Endothelial cell of umbilical vein (primary cell): ENCODE data around the gene LGI1. TPM values are rescaled to one million over a fixed set of nuclear protein-coding genes. Genes with fewer than 3 reads are reported as not detected.

Source experiments
- BruUV-seq: library from RNA; stranded (reverse); fragments of 400-500 nt; replicated peaks from 2 replicates; lab custom pipeline; 2021; lab: Mats Ljungman, UMichigan
- CTCF ChIA-PET: fragments of 300-600, 350-600 bp; sonication (Branson Sonifier 250); formaldehyde crosslinking; loops from one replicate; lab custom pipeline; 2021; ENCODE audit warnings: antibody characterized with exemption, inconsistent platforms; lab: Charles Lee
- POLR2A ChIA-PET: fragments of 300-600, 350-600 bp; sonication (Branson Sonifier 250); formaldehyde crosslinking; loops from one replicate; lab custom pipeline; 2021; ENCODE audit warnings: antibody characterized with exemption, inconsistent platforms; lab: Charles Lee
- DNase-seq: peaks from one replicate; pipeline ENCODE4 v3.0.0-alpha.2; 2011; ENCODE audit warnings: low read depth, low spot score
- FAIRE-seq: peaks from 2 replicates; lab custom pipeline; 2011; peaks lifted over from hg19 to GRCh38; lab: Jason Lieb, UNC
- H2AFZ ChIP-seq: 2 replicates; pipeline ENCODE4 v1.6.0; 2012; ENCODE audit warnings: low read depth, low read length, control low read depth, inconsistent platforms
- H3K27ac ChIP-seq: 2 replicates; pipeline ENCODE4 v1.5.1; 2011; ENCODE audit warnings: low read depth, mild to moderate bottlenecking, control low read depth, low read length, moderate library complexity; ENCODE audit not compliant: insufficient read depth
- H3K27me3 ChIP-seq, 2 experiments: 2 replicates each; pipeline versions ENCODE4 v1.6.0 to v1.6.1; 2011; ENCODE audit warnings: low read length in 2 of 2, mixed read lengths in 1 of 2; ENCODE audit not compliant: control insufficient read depth in 2 of 2, insufficient read depth in 2 of 2
- H3K36me3 ChIP-seq, 2 experiments: 2 replicates in 1 of 2; 3 replicates in 1 of 2; pipeline ENCODE4 v1.5.1; 2011; ENCODE audit warnings: low read length in 2 of 2, mild to moderate bottlenecking in 1 of 2, moderate library complexity in 1 of 2; ENCODE audit not compliant: control insufficient read depth in 2 of 2, insufficient read depth in 2 of 2; ENCODE audit errors: extremely low read depth in 1 of 2
- H3K4me1 ChIP-seq: 3 replicates; pipeline ENCODE4 v1.5.1; 2011; ENCODE audit warnings: mild to moderate bottlenecking, low read length; ENCODE audit not compliant: control insufficient read depth, insufficient read depth; ENCODE audit errors: extremely low read depth
- H3K4me2 ChIP-seq: 2 replicates; pipeline ENCODE4 v1.6.1; 2011; ENCODE audit warnings: low read length, control low read depth, mixed read lengths; ENCODE audit not compliant: insufficient read depth
- H3K4me3 ChIP-seq, 3 experiments: fragments of 200-600 bp in 1 of 3; sonication (generic), shearing (Covaris generic) in 1 of 3; replicated peaks in 1 of 3; 2 replicates each; pipeline ENCODE4 v1.5.1; 2011 to 2016; ENCODE audit warnings: control low read depth in 3 of 3, low read length in 3 of 3, mild to moderate bottlenecking in 2 of 3, inconsistent platforms in 1 of 3, low read depth in 1 of 3, moderate library complexity in 1 of 3; ENCODE audit not compliant: insufficient read depth in 1 of 3
- H3K79me2 ChIP-seq: 2 replicates; pipeline ENCODE4 v1.6.0; 2012; ENCODE audit warnings: low read length, inconsistent platforms; ENCODE audit not compliant: control insufficient read depth, insufficient read depth
- H3K9ac ChIP-seq: replicated peaks from 2 replicates; pipeline ENCODE3; 2011; ENCODE audit warnings: low read length, control low read depth; ENCODE audit not compliant: insufficient read depth; ENCODE audit errors: extremely low read depth
- H3K9me1 ChIP-seq: replicated peaks from 3 replicates; pipeline ENCODE4 v1.6.0; 2011; ENCODE audit warnings: mild to moderate bottlenecking, low read length; ENCODE audit not compliant: control insufficient read depth, insufficient read depth; ENCODE audit errors: extremely low read depth
- H3K9me3 ChIP-seq: replicated peaks from 2 replicates; pipeline ENCODE4 v1.5.1; 2012; ENCODE audit warnings: low read length, inconsistent platforms; ENCODE audit not compliant: control insufficient read depth, insufficient read depth
- H4K20me1 ChIP-seq: replicated peaks from 2 replicates; pipeline ENCODE3; 2011; ENCODE audit warnings: mild to moderate bottlenecking, low read length; ENCODE audit not compliant: control insufficient read depth, insufficient read depth; ENCODE audit errors: extremely low read depth
- CTCF ChIP-seq, 2 donors: IDR thresholded peaks; 1 replicate in 1 of 2; 2 replicates in 1 of 2; pipeline ENCODE4 v1.5.1; 2011; ENCODE audit warnings: low read length in 2 of 2, mild to moderate bottlenecking in 2 of 2, moderate library complexity in 2 of 2, control low read depth in 1 of 2, inconsistent platforms in 1 of 2, low read depth in 1 of 2; ENCODE audit not compliant: insufficient read depth in 1 of 2; ENCODE audit errors: extremely low read depth in 1 of 2
- EZH2 ChIP-seq: IDR thresholded peaks from 2 replicates; pipeline ENCODE4 v1.6.1; 2012; ENCODE audit warnings: borderline replicate concordance, low read depth, mild to moderate bottlenecking, moderate library complexity, low read length, inconsistent platforms; ENCODE audit not compliant: severe bottlenecking
- FOS ChIP-seq: IDR thresholded peaks from 2 replicates; pipeline ENCODE4 v1.6.1; 2011; ENCODE audit warnings: mild to moderate bottlenecking, low read length, moderate library complexity, borderline replicate concordance; ENCODE audit not compliant: insufficient read depth
- GATA2 ChIP-seq: IDR thresholded peaks from 2 replicates; pipeline ENCODE4 v1.7.0; 2011; ENCODE audit warnings: low read depth, mild to moderate bottlenecking, moderate library complexity, mixed read lengths, low read length; ENCODE audit not compliant: insufficient read length, insufficient read depth
- JUN ChIP-seq: IDR thresholded peaks from 2 replicates; pipeline ENCODE4 v1.6.1; 2011; ENCODE audit warnings: borderline replicate concordance, low read depth; ENCODE audit not compliant: insufficient read length, insufficient read depth
- MYC ChIP-seq: IDR thresholded peaks from one replicate; pipeline ENCODE4 v1.6.1; 2011; ENCODE audit warnings: mild to moderate bottlenecking, low read depth, low read length
- POLR2A ChIP-seq: IDR thresholded peaks from 2 replicates; pipeline ENCODE4 v1.6.1; 2012; ENCODE audit warnings: low read depth, mild to moderate bottlenecking, control low read depth, low read length
- POLR2AphosphoS5 ChIP-seq: IDR thresholded peaks from 2 replicates; pipeline ENCODE4 v1.6.1; 2012; ENCODE audit warnings: low read depth, mild to moderate bottlenecking, control low read depth, low read length, moderate library complexity; ENCODE audit not compliant: insufficient read depth
- dilution Hi-C: fragments of 300-500 bp; cut with MboI; formaldehyde crosslinking; loops from one replicate; pipeline ENCODE4 v1.15.0; 2019; ENCODE audit warnings: low sequenced_read_pairs; ENCODE audit not compliant: extremely low pct_ligation_motif_present
- intact Hi-C: fragments of 100-400 bp; cut with micrococcal nuclease; formaldehyde crosslinking; loops from one replicate; pipeline ENCODE4 v1.10.0; 2022
- polyA plus RNA-seq, 4 experiments: library from polyadenylated mRNA; depleted of rRNA in 3 of 4; stranded (reverse) in 3 of 4; unstranded in 1 of 4; fragments of >200 nt; gene quantifications; 2 replicates each; pipeline versions ENCODE4 v1.2.1 to v1.2.3, GENCODE V29; 2011 to 2012; ENCODE audit warnings: missing spikeins in 1 of 4
- total RNA-seq: library from RNA; stranded (reverse); gene quantifications from 2 replicates; pipeline ENCODE4 v1.2.3, GENCODE V29; 2021
- TF ChIP-seq, protein P1 (sequence below): IDR thresholded peaks from 2 replicates; pipeline ENCODE4 v1.6.1; 2011; ENCODE audit not compliant: insufficient read depth, insufficient read length

Gene LGI1
- total and polyA plus RNA-seq, 2 donors (not counting 3 experiments of a cell fraction or from before 2014, with no cell fraction given): not detected

- no peak overlapping the region for H3K4me3 ChIP-seq
- no TSS peak for BruUV-seq
- H2AFZ ChIP-seq: no peak overlapping the region
- no peak overlapping the region for H3K4me2 ChIP-seq
- TF ChIP-seq, protein P1, sequence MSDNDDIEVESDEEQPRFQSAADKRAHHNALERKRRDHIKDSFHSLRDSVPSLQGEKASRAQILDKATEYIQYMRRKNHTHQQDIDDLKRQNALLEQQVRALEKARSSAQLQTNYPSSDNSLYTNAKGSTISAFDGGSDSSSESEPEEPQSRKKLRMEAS: no peak
- no peak for TF ChIP-seq EZH2
- TF ChIP-seq FOS: no peak
- no peak for TF ChIP-seq POLR2AphosphoS5
- TF ChIP-seq JUN: no peak
- TF ChIP-seq POLR2A: no peak
- TF ChIP-seq CTCF (IDR thresholded peaks at IDR 0.05; ENCODE audit: extremely low read depth in 1 of 2, insufficient read depth in 1 of 2, low read depth in 1 of 2, low read length in 2 of 2): no peak
- TF ChIP-seq GATA2: no peak
- no peak for TF ChIP-seq MYC
- no peaks in the 10 kb centered on the region for H3K9me3 ChIP-seq
- no peaks in the 10 kb centered on the region for H4K20me1 ChIP-seq
- DNase-seq (no peak), FAIRE-seq (no peak)
- H3K27ac ChIP-seq: no peak overlapping the region
- no peaks in the 10 kb centered on the region for H3K9me1 ChIP-seq
- H3K36me3 ChIP-seq: no peaks in the 10 kb centered on the region
- CTCF ChIA-PET: interaction anchor here (0.6 to 4.4 kb wide), 4 partner anchors 45 to 631 kb away, joined by 3 to 70 read pairs (median 12); no protein-coding TSS in a partner anchor
- no peaks in the 10 kb centered on the region for H3K79me2 ChIP-seq
- H3K4me1 ChIP-seq: no peaks in the 10 kb centered on the region
- no peak overlapping the region for H3K9ac ChIP-seq
- POLR2A ChIA-PET: no interaction called here
- H3K27me3 ChIP-seq: peaks cover 14 to 19% of the 10 kb centered on the region in 2 experiments
- intact Hi-C loops (loop anchor here (1.0 to 10.0 kb wide), 3 partner anchors 47 to 632 kb away; no protein-coding TSS in a partner anchor), dilution Hi-C loops (no loop called here)
Observed at GRCh38 chr10:93812659-93813338, 55.1 kb downstream of the LGI1 start.
